ENCODE measurements around the gene KIAA0232.

- TF ChIP-seq, protein P1, sequence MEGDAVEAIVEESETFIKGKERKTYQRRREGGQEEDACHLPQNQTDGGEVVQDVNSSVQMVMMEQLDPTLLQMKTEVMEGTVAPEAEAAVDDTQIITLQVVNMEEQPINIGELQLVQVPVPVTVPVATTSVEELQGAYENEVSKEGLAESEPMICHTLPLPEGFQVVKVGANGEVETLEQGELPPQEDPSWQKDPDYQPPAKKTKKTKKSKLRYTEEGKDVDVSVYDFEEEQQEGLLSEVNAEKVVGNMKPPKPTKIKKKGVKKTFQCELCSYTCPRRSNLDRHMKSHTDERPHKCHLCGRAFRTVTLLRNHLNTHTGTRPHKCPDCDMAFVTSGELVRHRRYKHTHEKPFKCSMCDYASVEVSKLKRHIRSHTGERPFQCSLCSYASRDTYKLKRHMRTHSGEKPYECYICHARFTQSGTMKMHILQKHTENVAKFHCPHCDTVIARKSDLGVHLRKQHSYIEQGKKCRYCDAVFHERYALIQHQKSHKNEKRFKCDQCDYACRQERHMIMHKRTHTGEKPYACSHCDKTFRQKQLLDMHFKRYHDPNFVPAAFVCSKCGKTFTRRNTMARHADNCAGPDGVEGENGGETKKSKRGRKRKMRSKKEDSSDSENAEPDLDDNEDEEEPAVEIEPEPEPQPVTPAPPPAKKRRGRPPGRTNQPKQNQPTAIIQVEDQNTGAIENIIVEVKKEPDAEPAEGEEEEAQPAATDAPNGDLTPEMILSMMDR (IDR thresholded peaks at IDR 0.05): no peak
- no peak for TF ChIP-seq POLR2A (IDR thresholded peaks at IDR 0.05)
Observed at GRCh38 chr4:6932475-6932874, 149.9 kb downstream of the KIAA0232 start.
